ENCODE results near the gene CDH20. TPM values are rescaled to one million over a fixed set of nuclear protein-coding genes. Genes with fewer than 3 reads are reported as not detected.
A peak's percentile ranks its signal among the peaks of the same experiment; 100 is the strongest.

The CDH20 gene
- total RNA-seq, 1 donor from 2014 or later, result not detected

DNA sequence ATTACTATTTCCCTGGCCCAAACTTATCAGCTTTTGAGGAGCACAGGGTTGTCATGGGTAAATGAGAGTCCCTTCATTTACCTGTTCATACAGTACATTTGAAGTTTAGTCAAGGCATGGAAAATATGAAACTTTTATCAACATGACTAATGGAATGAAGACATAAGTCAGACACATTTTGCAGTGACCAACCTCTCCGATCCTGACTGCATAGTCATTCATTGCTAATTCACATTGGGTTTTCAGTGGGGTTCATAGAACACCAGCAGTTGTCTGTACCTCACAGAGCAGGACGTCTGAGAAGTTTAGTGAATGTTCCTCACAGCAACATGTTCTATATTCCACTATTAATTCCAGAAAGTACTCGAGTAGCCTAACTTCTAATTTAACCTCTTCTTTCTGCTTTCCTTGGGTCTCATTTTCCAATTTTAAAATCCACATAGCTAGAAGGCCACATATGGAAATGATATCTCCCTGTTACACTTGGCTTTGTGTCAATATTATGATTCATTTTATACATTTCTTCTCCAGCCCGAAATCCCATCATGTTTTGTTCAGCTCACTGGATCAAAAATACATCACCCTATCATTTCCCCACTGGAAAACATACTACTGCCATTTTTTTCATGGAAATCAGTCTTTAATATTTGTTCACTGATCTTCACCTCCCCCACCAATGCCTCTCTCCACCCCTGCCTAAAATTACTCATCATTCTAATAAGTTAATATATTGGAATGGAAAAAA is 65.9 kb downstream of the CDH20 start:
- H3K27me3 Mint-ChIP-seq (ENCODE audit: low read depth), result no peaks in the 10 kb centered on the region
- H3K27ac Mint-ChIP-seq (ENCODE audit: unreplicated experiment), result peak overlapping the region; percentile 72
- TF ChIP-seq, protein P1, sequence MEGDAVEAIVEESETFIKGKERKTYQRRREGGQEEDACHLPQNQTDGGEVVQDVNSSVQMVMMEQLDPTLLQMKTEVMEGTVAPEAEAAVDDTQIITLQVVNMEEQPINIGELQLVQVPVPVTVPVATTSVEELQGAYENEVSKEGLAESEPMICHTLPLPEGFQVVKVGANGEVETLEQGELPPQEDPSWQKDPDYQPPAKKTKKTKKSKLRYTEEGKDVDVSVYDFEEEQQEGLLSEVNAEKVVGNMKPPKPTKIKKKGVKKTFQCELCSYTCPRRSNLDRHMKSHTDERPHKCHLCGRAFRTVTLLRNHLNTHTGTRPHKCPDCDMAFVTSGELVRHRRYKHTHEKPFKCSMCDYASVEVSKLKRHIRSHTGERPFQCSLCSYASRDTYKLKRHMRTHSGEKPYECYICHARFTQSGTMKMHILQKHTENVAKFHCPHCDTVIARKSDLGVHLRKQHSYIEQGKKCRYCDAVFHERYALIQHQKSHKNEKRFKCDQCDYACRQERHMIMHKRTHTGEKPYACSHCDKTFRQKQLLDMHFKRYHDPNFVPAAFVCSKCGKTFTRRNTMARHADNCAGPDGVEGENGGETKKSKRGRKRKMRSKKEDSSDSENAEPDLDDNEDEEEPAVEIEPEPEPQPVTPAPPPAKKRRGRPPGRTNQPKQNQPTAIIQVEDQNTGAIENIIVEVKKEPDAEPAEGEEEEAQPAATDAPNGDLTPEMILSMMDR (IDR thresholded peaks at IDR 0.05), result no peak
- no peak overlapping the region for H3K4me3 Mint-ChIP-seq (ENCODE audit: unreplicated experiment)
- H3K36me3 Mint-ChIP-seq (ENCODE audit: low read depth), result no peaks in the 10 kb centered on the region
- H3K9me3 Mint-ChIP-seq (ENCODE audit: low read depth), result no peaks in the 10 kb centered on the region
- peaks cover 31% of the 10 kb centered on the region for H3K4me1 Mint-ChIP-seq (ENCODE audit: low read depth)
- DNase-seq (ENCODE audit: low spot score), result no peak

DNA sequence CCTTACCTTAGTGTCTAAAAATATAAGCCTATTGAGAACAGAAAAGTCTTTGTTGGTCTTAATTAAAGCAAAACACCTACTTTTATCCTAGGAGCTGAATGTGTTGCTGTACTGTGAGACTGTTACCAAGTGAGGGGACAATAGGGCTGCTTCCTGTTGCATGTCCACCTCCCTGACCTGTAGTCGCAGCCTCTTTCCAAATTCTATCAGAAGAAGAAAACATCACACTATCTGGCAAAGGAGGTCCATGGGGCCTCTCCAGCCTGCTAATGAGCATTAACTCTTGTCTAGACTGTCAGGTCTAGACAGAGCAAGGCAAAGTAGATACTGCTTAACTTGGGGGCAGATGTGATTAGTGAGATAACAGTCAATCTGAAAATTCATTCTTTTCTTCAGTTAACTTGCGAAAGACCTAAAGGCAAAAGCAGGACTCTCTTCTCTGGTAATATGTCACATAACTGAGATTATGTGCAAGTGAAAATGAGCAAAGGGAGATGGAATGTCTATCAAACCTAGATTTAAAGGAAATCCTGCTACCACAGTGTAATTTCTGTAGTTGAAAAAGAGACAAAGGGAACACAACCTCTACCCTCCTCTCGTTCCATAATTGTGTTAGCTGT is 66.9 kb downstream of the CDH20 start:
- no peak overlapping the region for H3K4me3 Mint-ChIP-seq (ENCODE audit: unreplicated experiment)
- H3K9me3 Mint-ChIP-seq (ENCODE audit: low read depth), result no peaks in the 10 kb centered on the region
- peak overlapping the region; percentile 34 for H3K27ac Mint-ChIP-seq (ENCODE audit: unreplicated experiment)
- no peaks in the 10 kb centered on the region for H3K27me3 Mint-ChIP-seq (ENCODE audit: low read depth)
- TF ChIP-seq, protein P1 (IDR thresholded peaks at IDR 0.05), result no peak
- no peak for DNase-seq (ENCODE audit: low spot score)
- H3K4me1 Mint-ChIP-seq (ENCODE audit: low read depth), result peaks cover 28% of the 10 kb centered on the region
- no peaks in the 10 kb centered on the region for H3K36me3 Mint-ChIP-seq (ENCODE audit: low read depth)

DNA sequence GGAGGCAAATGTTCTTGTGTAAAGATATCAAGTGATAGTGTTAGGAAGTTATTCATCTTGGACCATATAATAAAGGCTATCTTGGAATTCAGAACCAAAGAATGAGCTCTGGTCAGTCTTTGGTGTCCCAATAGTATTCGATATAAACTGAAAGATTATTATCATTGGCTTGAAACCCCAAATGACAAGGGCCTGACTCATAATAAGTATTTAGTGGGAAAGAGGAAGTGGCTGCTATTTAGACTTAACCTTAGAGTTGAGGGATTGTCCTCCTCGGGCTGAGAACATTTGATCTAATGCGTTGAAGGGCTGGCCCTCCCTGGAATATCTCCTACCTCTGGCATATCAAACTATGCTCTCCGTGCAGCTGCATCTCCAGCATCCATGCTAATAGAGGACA is 67.5 kb downstream of the CDH20 start:
- Mint-ChIP-seq H3K36me3 (ENCODE audit: low read depth) (no peaks in the 10 kb centered on the region), H3K4me1 (ENCODE audit: low read depth) (peaks cover 28% of the 10 kb centered on the region), H3K4me3 (ENCODE audit: unreplicated experiment) (no peak overlapping the region), H3K9me3 (ENCODE audit: low read depth) (no peaks in the 10 kb centered on the region), H3K27ac (ENCODE audit: unreplicated experiment) (peak overlapping the region; percentile 34), H3K27me3 (ENCODE audit: low read depth) (no peaks in the 10 kb centered on the region)
- TF ChIP-seq, protein P1 (IDR thresholded peaks at IDR 0.05), result no peak
- DNase-seq (ENCODE audit: low spot score), result no peak

DNA sequence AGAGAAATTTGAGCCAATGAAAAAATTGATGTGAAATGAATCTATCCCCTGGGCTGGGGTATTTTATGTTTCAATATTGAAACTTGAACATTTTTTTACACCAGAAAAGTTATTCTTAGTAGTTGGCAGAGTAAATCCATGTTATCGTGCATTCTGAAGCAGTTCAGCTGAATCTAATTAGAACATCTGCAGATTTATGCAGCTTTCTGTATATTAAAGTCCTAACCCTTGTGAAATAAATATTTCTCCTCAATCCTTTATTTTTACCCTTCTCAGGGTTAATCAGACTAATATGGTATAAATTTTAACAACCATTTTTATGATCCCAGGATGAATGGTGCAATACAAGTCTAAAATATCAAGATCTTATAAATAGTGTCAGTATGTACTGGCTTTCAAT is 69.5 kb downstream of the CDH20 start:
- peaks cover 28% of the 10 kb centered on the region for H3K4me1 Mint-ChIP-seq (ENCODE audit: low read depth)
- H3K36me3 Mint-ChIP-seq (ENCODE audit: low read depth), result no peaks in the 10 kb centered on the region
- H3K9me3 Mint-ChIP-seq (ENCODE audit: low read depth), result no peaks in the 10 kb centered on the region
- no peak overlapping the region for H3K27ac Mint-ChIP-seq (ENCODE audit: unreplicated experiment)
- no peak overlapping the region for H3K4me3 Mint-ChIP-seq (ENCODE audit: unreplicated experiment)
- no peaks in the 10 kb centered on the region for H3K27me3 Mint-ChIP-seq (ENCODE audit: low read depth)
- DNase-seq (ENCODE audit: low spot score), result no peak
- TF ChIP-seq, protein P1 (IDR thresholded peaks at IDR 0.05), result no peak

DNA sequence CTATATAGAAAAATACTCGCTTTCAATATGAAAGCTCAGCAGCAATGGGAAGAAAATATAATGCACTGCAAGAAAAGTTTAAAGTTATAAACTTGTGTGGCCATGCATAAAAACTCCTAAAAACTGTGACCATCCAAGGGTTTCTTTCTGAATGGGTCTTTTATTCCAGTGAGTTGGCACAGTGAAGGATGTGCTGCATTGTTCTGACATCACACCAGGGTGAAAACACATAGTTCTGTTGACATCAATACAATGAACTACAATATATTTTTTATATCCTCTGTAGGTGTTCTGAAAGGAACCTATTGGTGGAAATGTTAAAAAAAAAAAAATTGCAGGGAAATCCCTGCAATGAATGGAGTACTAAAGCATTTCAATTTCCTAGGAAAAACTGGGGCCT is 80.2 kb downstream of the CDH20 start:
- TF ChIP-seq, protein P1 (IDR thresholded peaks at IDR 0.05), result no peak
- no peak overlapping the region for H3K4me3 Mint-ChIP-seq (ENCODE audit: unreplicated experiment)
- DNase-seq (ENCODE audit: low spot score), result no peak
- H3K9me3 Mint-ChIP-seq (ENCODE audit: low read depth), result no peaks in the 10 kb centered on the region
- H3K27ac Mint-ChIP-seq (ENCODE audit: unreplicated experiment), result no peak overlapping the region
- H3K27me3 Mint-ChIP-seq (ENCODE audit: low read depth), result peaks cover 2% of the 10 kb centered on the region
- H3K4me1 Mint-ChIP-seq (ENCODE audit: low read depth), result no peaks in the 10 kb centered on the region
- H3K36me3 Mint-ChIP-seq (ENCODE audit: low read depth), result no peaks in the 10 kb centered on the region

Data from chondrocyte (in vitro differentiated cells).